Measurements from ENCODE around the gene SAMHD1.

- TF ChIP-seq CTCF (conservative IDR thresholded peaks at IDR 0.05 in 1 of 2, IDR thresholded peaks at IDR 0.05 in 1 of 2; ENCODE audit: low read depth in 1 of 2, low read length in 2 of 2), result no peak
- no peak for TF ChIP-seq EZH2 (IDR thresholded peaks at IDR 0.05; ENCODE audit: low read length, missing control alignments)
These were observed 60.9 kb downstream of the SAMHD1 start for GRCh38 chr20:36890586-36890985.

Data from fibroblast of lung (primary cell).